GM18868 (cell line): ENCODE results near the gene TRPC4AP.

ENCODE experiments used
- ATAC-seq: cut with Tn5 transposase; IDR thresholded peaks from one replicate; pipeline ENCODE4 v1.9.1; 2021; ENCODE audit warnings: mild to moderate bottlenecking, moderate library complexity; ENCODE audit not compliant: unreplicated experiment

TRPC4AP gene

DNA sequence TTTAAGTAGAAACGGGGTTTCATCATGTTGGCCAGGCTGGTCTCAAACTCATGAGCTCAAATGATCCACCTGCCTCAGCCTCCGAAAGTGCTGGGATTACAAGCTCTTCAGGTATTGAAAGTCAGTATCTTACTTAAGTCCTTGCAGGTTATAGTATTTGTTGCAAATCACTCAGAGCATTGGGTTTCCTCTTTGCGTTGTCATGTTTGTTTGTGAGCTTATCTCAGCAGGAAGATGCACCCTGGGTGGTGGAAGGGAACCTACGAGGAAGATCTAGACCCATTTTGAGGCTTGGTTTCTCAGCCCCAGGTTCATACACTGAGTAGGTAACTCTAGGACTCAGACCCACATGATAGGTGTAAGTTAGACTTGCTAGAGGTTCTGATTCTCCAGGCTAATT, 118.4 kb downstream of the TRPC4AP start:
- no peak for ATAC-seq

- no peak for ATAC-seq
Measured at GRCh38 chr20:34971561-34972235, 120.9 kb downstream of the TRPC4AP start.

GRCh38 chr20:34970846-34971560, 121.6 kb downstream of the TRPC4AP start:
- no peak for ATAC-seq

GRCh38 chr20:34970193-34970840, 122.3 kb downstream of the TRPC4AP start:
- ATAC-seq: no peak

DNA sequence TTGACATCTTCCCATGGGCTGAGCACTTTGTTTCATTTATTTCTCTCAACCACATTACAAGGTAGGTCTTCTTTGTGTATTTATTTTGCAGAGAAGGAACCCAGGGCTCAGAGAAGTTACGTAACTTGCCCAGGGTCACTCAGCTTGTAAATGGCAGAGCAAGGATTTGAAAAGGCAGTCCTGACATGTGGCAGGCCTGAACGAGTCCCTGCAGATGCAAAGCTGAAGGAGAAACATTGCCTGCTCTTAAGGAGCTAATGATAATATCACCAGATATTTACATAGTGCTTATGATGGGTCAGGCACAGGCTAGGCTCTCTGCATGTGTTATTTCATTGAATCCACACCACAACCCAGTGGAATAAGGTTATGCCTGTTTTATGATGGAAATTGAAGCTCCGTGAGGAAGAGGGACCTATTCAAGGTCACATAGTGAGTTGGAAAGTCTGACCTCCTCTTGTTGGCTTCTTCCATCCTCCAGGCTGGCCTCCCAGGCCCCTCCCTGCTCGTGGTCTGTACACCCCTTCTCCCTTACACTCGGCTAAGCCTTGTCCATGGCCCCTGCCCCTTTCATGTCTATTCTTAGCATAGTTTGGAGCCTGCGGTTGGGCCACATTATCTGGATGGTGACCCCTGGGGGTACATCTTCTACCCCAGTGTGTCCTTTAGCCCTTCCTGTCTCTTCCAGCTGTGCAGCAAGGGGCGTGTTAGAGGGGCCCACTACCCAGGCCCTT, 124.4 kb downstream of the TRPC4AP start:
- ATAC-seq: no peak

DNA sequence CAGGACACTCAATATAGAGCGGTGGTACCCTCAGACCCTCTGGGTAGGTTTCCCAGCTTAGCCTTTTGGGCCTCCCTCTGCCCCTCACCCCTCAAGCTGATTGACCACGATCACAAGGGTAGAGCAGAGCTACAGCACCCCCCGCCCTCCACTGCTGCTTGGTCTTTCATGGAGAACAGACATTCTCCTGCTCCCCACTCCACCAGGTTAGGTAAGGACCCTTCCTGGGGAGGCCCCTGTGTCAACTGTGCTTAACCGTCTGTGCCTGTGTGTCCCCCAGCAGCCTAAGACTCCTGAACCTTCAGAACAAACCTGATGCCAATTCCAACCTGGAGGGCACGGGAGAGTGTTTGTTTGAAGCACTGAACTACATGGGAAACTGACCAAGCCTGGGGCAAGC, 125.2 kb downstream of the TRPC4AP start:
- no peak for ATAC-seq

DNA sequence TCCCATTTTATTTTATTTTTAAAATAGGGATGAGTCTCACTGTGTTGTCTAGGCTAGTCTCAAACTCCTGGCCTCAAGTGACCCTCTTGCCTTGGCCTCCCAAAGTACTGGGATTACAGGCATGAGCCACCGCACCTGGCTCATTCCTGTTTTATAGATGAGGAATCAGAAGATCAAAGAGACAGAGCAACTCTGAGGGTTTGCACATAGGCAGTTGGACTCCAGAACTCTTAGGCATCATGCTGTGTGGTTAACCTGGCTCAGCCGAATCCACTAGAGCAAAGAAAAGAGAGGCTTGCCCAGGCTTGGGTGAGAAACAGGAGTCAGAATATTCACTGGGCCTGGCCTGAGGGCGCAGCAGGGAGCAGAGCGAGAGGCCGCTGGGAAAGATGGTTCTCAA, 127.6 kb downstream of the TRPC4AP start:
- no peak for ATAC-seq

DNA sequence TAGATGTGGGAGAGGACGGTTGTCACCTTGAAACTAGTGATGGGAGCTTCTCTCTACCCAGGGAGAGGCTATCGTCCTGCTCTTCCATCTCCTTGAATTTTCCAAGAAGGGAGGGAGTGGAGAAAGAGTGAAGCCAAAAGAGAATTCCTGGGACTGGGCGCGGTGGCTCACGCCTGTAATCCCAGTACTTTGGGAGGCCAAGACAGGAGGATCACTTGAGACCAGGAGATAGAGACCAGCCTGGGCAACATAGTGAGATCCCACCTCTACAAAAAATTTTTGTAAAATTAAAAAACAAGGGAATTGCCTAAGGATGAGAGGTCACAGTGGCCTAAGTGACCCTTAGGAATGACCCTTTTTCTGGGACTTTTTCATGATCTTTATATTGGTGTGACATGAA, 128.1 kb downstream of the TRPC4AP start:
- no peak for ATAC-seq

- no peak for ATAC-seq
Measured at GRCh38 chr20:34956751-34957472, 135.7 kb downstream of the TRPC4AP start.

DNA sequence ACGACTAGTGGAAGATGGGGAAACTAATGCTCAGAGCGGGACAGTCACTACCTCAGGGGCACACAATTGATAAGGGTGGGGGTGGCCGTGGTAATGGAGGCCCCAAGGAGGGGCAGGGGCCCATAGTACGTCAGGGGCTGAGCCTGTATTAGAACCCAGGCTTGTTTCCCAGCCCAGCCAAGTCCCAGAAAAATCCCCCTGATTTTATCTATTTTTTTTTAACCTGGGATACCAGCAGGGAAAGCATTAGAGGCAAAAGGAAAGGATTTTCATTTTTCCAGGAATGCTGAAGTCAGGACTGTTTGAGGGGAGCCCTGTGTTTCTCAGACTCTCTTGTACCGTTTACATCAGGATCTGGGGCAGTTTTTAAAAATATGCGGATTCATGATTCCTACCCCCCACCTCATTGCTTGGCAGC, 136.6 kb downstream of the TRPC4AP start:
- no peak for ATAC-seq

GRCh38 chr20:34955231-34956040, 137.2 kb downstream of the TRPC4AP start, which contains the start of the genes GSS and MYH7B:
GSS (minus strand) TSS chr20:34955806; CDS start chr20:34951852, 3,954 bp downstream.
MYH7B (plus strand) TSS chr20:34955868; CDS start chr20:34978006, 22,138 bp downstream.
- peak; percentile 81 for ATAC-seq

GRCh38 chr20:34954904-34955230, 137.7 kb downstream of the TRPC4AP start:
- ATAC-seq: no peak

- ATAC-seq: no peak
Measured at GRCh38 chr20:34953960-34954359, 138.6 kb downstream of the TRPC4AP start.

- no peak for ATAC-seq
Measured at GRCh38 chr20:34952671-34953070, 139.9 kb downstream of the TRPC4AP start.
